ENCODE data around the gene NCOA3. TPM values are rescaled to one million over a fixed set of nuclear protein-coding genes. Genes with fewer than 3 reads are reported as not detected.
"Not testable (repeated sequence)": the region's sequence is repeated elsewhere in the genome, so short reads cannot be mapped to it uniquely, and the experiment has no call there.

The NCOA3 gene
- total RNA-seq, 1 experiment from 2014 or later, result 25.9 TPM

GRCh38 chr20:47459344-47460073 is 42.2 kb upstream of the NCOA3 start:
- peaks cover 9 to 17% of the 10 kb centered on the region in 2 experiments for H3K4me1 ChIP-seq (ENCODE audit: control insufficient read depth in 1 of 2, insufficient read depth in 2 of 2, low read length in 2 of 2)
- no peaks in the 10 kb centered on the region for H3K79me2 ChIP-seq (ENCODE audit: insufficient read depth, low read length)
- no peaks in the 10 kb centered on the region for H3K9me3 ChIP-seq (ENCODE audit: control insufficient read depth in 1 of 2, insufficient read depth in 1 of 2, low read depth in 1 of 2, low read length in 2 of 2)
- BruUV-seq (replicated peaks), result no TSS peak
- no peak for ATAC-seq
- ChIA-PET CTCF (no interaction called here), RAD21 (ENCODE audit: low non-redundant PET in 1 of 2, low total read pairs in 2 of 2, uncharacterized antibody in 2 of 2, unreplicated experiment in 2 of 2) (interaction anchor here in 1 of 2 experiments (0.7 kb wide), 1 partner anchor 1070 kb away, joined by 3 read pairs; no protein-coding TSS in a partner anchor), POLR2A (no interaction called here)
- intact Hi-C loops (cut with micrococcal nuclease), result no loop called here
- no peak overlapping the region for H3K4me2 ChIP-seq (ENCODE audit: low read length)
- no peak overlapping the region for H3K4me3 ChIP-seq (replicated peaks in 1 of 2; ENCODE audit: low read depth in 1 of 2, low read length in 2 of 2)
- H4K20me1 ChIP-seq (ENCODE audit: insufficient read depth), result no peaks in the 10 kb centered on the region
- no peak overlapping the region for H3K9ac ChIP-seq (ENCODE audit: low read length)
- no peak for DNase-seq (ENCODE audit: low read depth, low spot score)
- no peak overlapping the region for H3K27ac ChIP-seq (ENCODE audit: low read depth, low read length)
- no peak overlapping the region for H2AFZ ChIP-seq (ENCODE audit: low read depth, low read length, poor library complexity, severe bottlenecking)
- no peak for TF ChIP-seq JUND (IDR thresholded peaks at IDR 0.05)
- no peaks in the 10 kb centered on the region for H3K36me3 ChIP-seq (ENCODE audit: control insufficient read depth in 1 of 2, insufficient read depth in 2 of 2, low read length in 2 of 2)
- H3K27me3 ChIP-seq (ENCODE audit: insufficient read depth, low read length), result no peaks in the 10 kb centered on the region
- no peaks in the 10 kb centered on the region for H3K9me2 ChIP-seq (ENCODE audit: insufficient read depth)

GRCh38 chr20:47460761-47461112 is 41.0 kb upstream of the NCOA3 start:
- H3K4me2 ChIP-seq (ENCODE audit: low read length); H4K20me1 ChIP-seq (ENCODE audit: insufficient read depth); H3K9ac ChIP-seq (ENCODE audit: low read length); ATAC-seq; H3K9me2 ChIP-seq (ENCODE audit: insufficient read depth); intact Hi-C loops (cut with micrococcal nuclease); CTCF ChIA-PET; POLR2A ChIA-PET; BruUV-seq (replicated peaks); H3K27ac ChIP-seq (ENCODE audit: low read depth, low read length); H3K79me2 ChIP-seq (ENCODE audit: insufficient read depth, low read length); H2AFZ ChIP-seq (ENCODE audit: low read depth, low read length, poor library complexity, severe bottlenecking); RAD21 ChIA-PET (ENCODE audit: low non-redundant PET in 1 of 2, low total read pairs in 2 of 2, uncharacterized antibody in 2 of 2, unreplicated experiment in 2 of 2); DNase-seq (ENCODE audit: low read depth, low spot score); H3K36me3 ChIP-seq (ENCODE audit: control insufficient read depth in 1 of 2, insufficient read depth in 2 of 2, low read length in 2 of 2); H3K4me3 ChIP-seq (replicated peaks in 1 of 2; ENCODE audit: low read depth in 1 of 2, low read length in 2 of 2); H3K27me3 ChIP-seq (ENCODE audit: insufficient read depth, low read length); H3K9me3 ChIP-seq (ENCODE audit: control insufficient read depth in 1 of 2, insufficient read depth in 1 of 2, low read depth in 1 of 2, low read length in 2 of 2): not testable (repeated sequence)
- peaks cover 6 to 15% of the 10 kb centered on the region in 2 experiments for H3K4me1 ChIP-seq (ENCODE audit: control insufficient read depth in 1 of 2, insufficient read depth in 2 of 2, low read length in 2 of 2)

- no peak overlapping the region for H3K4me2 ChIP-seq (ENCODE audit: low read length)
- H3K9me3 ChIP-seq (ENCODE audit: control insufficient read depth in 1 of 2, insufficient read depth in 1 of 2, low read depth in 1 of 2, low read length in 2 of 2), result no peaks in the 10 kb centered on the region
- DNase-seq (ENCODE audit: low read depth, low spot score) (no peak), ATAC-seq (no peak)
- no peak overlapping the region for H3K4me3 ChIP-seq (replicated peaks in 1 of 2; ENCODE audit: low read depth in 1 of 2, low read length in 2 of 2)
- ChIA-PET CTCF (no interaction called here), POLR2A (no interaction called here), RAD21 (ENCODE audit: low non-redundant PET in 1 of 2, low total read pairs in 2 of 2, uncharacterized antibody in 2 of 2, unreplicated experiment in 2 of 2) (no interaction called here)
- H3K4me1 ChIP-seq (ENCODE audit: control insufficient read depth in 1 of 2, insufficient read depth in 2 of 2, low read length in 2 of 2), result peaks cover 6 to 15% of the 10 kb centered on the region in 2 experiments
- H3K36me3 ChIP-seq (ENCODE audit: control insufficient read depth in 1 of 2, insufficient read depth in 2 of 2, low read length in 2 of 2), result no peaks in the 10 kb centered on the region
- no peaks in the 10 kb centered on the region for H3K27me3 ChIP-seq (ENCODE audit: insufficient read depth, low read length)
- H4K20me1 ChIP-seq (ENCODE audit: insufficient read depth), result no peaks in the 10 kb centered on the region
- no peaks in the 10 kb centered on the region for H3K79me2 ChIP-seq (ENCODE audit: insufficient read depth, low read length)
- H3K9ac ChIP-seq (ENCODE audit: low read length), result no peak overlapping the region
- no TSS peak for BruUV-seq (replicated peaks)
- no peak overlapping the region for H3K27ac ChIP-seq (ENCODE audit: low read depth, low read length)
- TF ChIP-seq EGR1 (IDR thresholded peaks at IDR 0.05; ENCODE audit: low read depth), result no peak
- TF ChIP-seq RAD21 (IDR thresholded peaks at IDR 0.05; ENCODE audit: low read depth), result no peak
- TF ChIP-seq TCF7L2 (IDR thresholded peaks at IDR 0.05; ENCODE audit: borderline replicate concordance, extremely low read depth, insufficient read depth, insufficient read length), result no peak
- no peak for TF ChIP-seq FOSL1 (IDR thresholded peaks at IDR 0.05; ENCODE audit: low read depth)
- TF ChIP-seq SIN3A (IDR thresholded peaks at IDR 0.05; ENCODE audit: low read depth), result no peak
- no peak for TF ChIP-seq CEBPB (IDR thresholded peaks at IDR 0.05; ENCODE audit: low read depth)
- no peaks in the 10 kb centered on the region for H3K9me2 ChIP-seq (ENCODE audit: insufficient read depth)
- intact Hi-C loops (cut with micrococcal nuclease), result no loop called here
- no peak overlapping the region for H2AFZ ChIP-seq (ENCODE audit: low read depth, low read length, poor library complexity, severe bottlenecking)
Measured at GRCh38 chr20:47461120-47461685, 40.5 kb upstream of the NCOA3 start.

- POLR2A ChIA-PET, result interaction anchor here (0.8 kb wide), 1 partner anchor 8 kb away, joined by 3 read pairs; no protein-coding TSS in a partner anchor
- H3K9ac ChIP-seq (ENCODE audit: low read length); H3K4me3 ChIP-seq (replicated peaks in 1 of 2; ENCODE audit: low read depth in 1 of 2, low read length in 2 of 2); H3K27ac ChIP-seq (ENCODE audit: low read depth, low read length); H2AFZ ChIP-seq (ENCODE audit: low read depth, low read length, poor library complexity, severe bottlenecking); CTCF ChIA-PET; H3K9me2 ChIP-seq (ENCODE audit: insufficient read depth); H3K4me2 ChIP-seq (ENCODE audit: low read length); H3K36me3 ChIP-seq (ENCODE audit: control insufficient read depth in 1 of 2, insufficient read depth in 2 of 2, low read length in 2 of 2); ATAC-seq; BruUV-seq (replicated peaks); H4K20me1 ChIP-seq (ENCODE audit: insufficient read depth); DNase-seq (ENCODE audit: low read depth, low spot score); intact Hi-C loops (cut with micrococcal nuclease); H3K27me3 ChIP-seq (ENCODE audit: insufficient read depth, low read length); RAD21 ChIA-PET (ENCODE audit: low non-redundant PET in 1 of 2, low total read pairs in 2 of 2, uncharacterized antibody in 2 of 2, unreplicated experiment in 2 of 2); H3K9me3 ChIP-seq (ENCODE audit: control insufficient read depth in 1 of 2, insufficient read depth in 1 of 2, low read depth in 1 of 2, low read length in 2 of 2); H3K79me2 ChIP-seq (ENCODE audit: insufficient read depth, low read length): not testable (repeated sequence)
- peaks cover 6 to 14% of the 10 kb centered on the region in 2 experiments for H3K4me1 ChIP-seq (ENCODE audit: control insufficient read depth in 1 of 2, insufficient read depth in 2 of 2, low read length in 2 of 2)
Measured at GRCh38 chr20:47461906-47462305, 39.8 kb upstream of the NCOA3 start.

Measured in HCT116 (cell line).